Neural progenitor cell (in vitro differentiated cells): ENCODE measurements around the gene TWF1. TPM values are rescaled to one million over a fixed set of nuclear protein-coding genes. Genes with fewer than 3 reads are reported as not detected.

Experiments used
- DNase-seq: peaks from one replicate; pipeline ENCODE4 v3.0.0-alpha.2; 2016; ENCODE audit warnings: low spot score
- H2AFZ ChIP-seq: fragments of 200-600 bp; sonication (generic); replicated peaks from 2 replicates; pipeline ENCODE4 v1.6.1; 2016; ENCODE audit warnings: antibody characterized with exemption
- H3F3A ChIP-seq: fragments of 200-600 bp; sonication (generic); 2 replicates; pipeline ENCODE4 v1.6.1; 2016; ENCODE audit warnings: antibody characterized with exemption, low read depth
- H3K27ac ChIP-seq: fragments of 200-600 bp; sonication (generic); 2 replicates; pipeline ENCODE4 v1.5.1; 2016; ENCODE audit warnings: mild to moderate bottlenecking
- H3K27me3 ChIP-seq: fragments of 200-600 bp; sonication (generic); 2 replicates; pipeline ENCODE4 v1.6.1; 2016; ENCODE audit warnings: mild to moderate bottlenecking, moderate library complexity
- H3K36me3 ChIP-seq: fragments of 200-600 bp; sonication (generic); 2 replicates; pipeline ENCODE4 v1.5.1; 2016
- H3K4me1 ChIP-seq: fragments of 200-600 bp; sonication (generic); 2 replicates; pipeline ENCODE4 v1.6.1; 2016; ENCODE audit warnings: mixed run types
- H3K4me2 ChIP-seq: fragments of 200-600 bp; sonication (generic); 2 replicates; pipeline ENCODE4 v1.6.1; 2016
- H3K4me3 ChIP-seq: fragments of 200-600 bp; sonication (generic); 2 replicates; pipeline ENCODE4 v1.5.1; 2016
- H3K79me2 ChIP-seq: fragments of 200-600 bp; sonication (generic); 2 replicates; pipeline ENCODE4 v1.6.1; 2016; ENCODE audit warnings: low read depth
- H3K9ac ChIP-seq: fragments of 200-600 bp; sonication (generic); 2 replicates; pipeline ENCODE4 v1.6.1; 2016
- H3K9me3 ChIP-seq: fragments of 200-600 bp; sonication (generic); 2 replicates; pipeline ENCODE4 v1.5.1; 2016; ENCODE audit warnings: low read depth
- H4K20me1 ChIP-seq: fragments of 200-600 bp; sonication (generic); 2 replicates; pipeline ENCODE4 v1.6.1; 2016; ENCODE audit warnings: low read depth
- H3K27ac Mint-ChIP-seq: 3 replicates; pipeline ENCODE4 v1.8.0; 2021; ENCODE audit warnings: mixed read lengths
- H3K27me3 Mint-ChIP-seq: 2 replicates; pipeline ENCODE4 v1.8.0; 2022; ENCODE audit warnings: low read depth, mild to moderate bottlenecking, inconsistent platforms, moderate library complexity, mixed read lengths; ENCODE audit not compliant: insufficient read depth
- H3K36me3 Mint-ChIP-seq: 3 replicates; pipeline ENCODE4 v1.8.0; 2021; ENCODE audit warnings: mixed read lengths
- H3K4me1 Mint-ChIP-seq: 3 replicates; pipeline ENCODE4 v1.8.0; 2021; ENCODE audit warnings: mixed read lengths
- H3K4me3 Mint-ChIP-seq: 3 replicates; pipeline ENCODE4 v1.8.0; 2021; ENCODE audit warnings: mild to moderate bottlenecking, moderate library complexity, mixed read lengths
- H3K9me3 Mint-ChIP-seq: 3 replicates; pipeline ENCODE4 v1.8.0; 2020; ENCODE audit warnings: mixed read lengths
- EZH2 ChIP-seq: fragments of 200-600 bp; sonication (generic); IDR thresholded peaks from 2 replicates; pipeline ENCODE4 v1.6.1; 2017; ENCODE audit warnings: antibody characterized with exemption, mild to moderate bottlenecking, moderate library complexity
- EZH2phosphoT487 ChIP-seq: fragments of 200-600 bp; sonication (generic); IDR thresholded peaks from 2 replicates; pipeline ENCODE4 v1.6.1; 2017; ENCODE audit warnings: antibody characterized with exemption
- total RNA-seq: library from RNA; depleted of rRNA; stranded (reverse); fragments of >200 nt; gene quantifications from 2 replicates; pipeline ENCODE4 v1.2.3, GENCODE V29; 2015; ENCODE audit warnings: low replicate concordance
- TF ChIP-seq, protein P1 (sequence below): fragments of 200-600 bp; sonication (generic); IDR thresholded peaks from 2 replicates; pipeline ENCODE4 v1.5.1; 2017; ENCODE audit warnings: antibody characterized with exemption, mild to moderate bottlenecking

The TWF1 gene
- total RNA-seq, 1 donor from 2014 or later: 69.2 TPM

GRCh38 chr12:43789941-43790340 lies 16.2 kb downstream of the TWF1 start:
- no peaks in the 10 kb centered on the region for H3K4me1 ChIP-seq
- H2AFZ ChIP-seq: no peak overlapping the region
- H3K27me3 ChIP-seq: no peaks in the 10 kb centered on the region
- H3K9me3 ChIP-seq: no peaks in the 10 kb centered on the region
- peaks cover 4% of the 10 kb centered on the region for H3K36me3 Mint-ChIP-seq
- H3K36me3 ChIP-seq: peaks cover 4% of the 10 kb centered on the region
- H3K4me3 Mint-ChIP-seq: no peak overlapping the region
- DNase-seq: no peak
- no peak overlapping the region for H3K4me2 ChIP-seq
- no peaks in the 10 kb centered on the region for H3F3A ChIP-seq
- H3K9ac ChIP-seq: no peak overlapping the region
- no peaks in the 10 kb centered on the region for H3K9me3 Mint-ChIP-seq
- H3K27ac ChIP-seq: no peak overlapping the region
- no peaks in the 10 kb centered on the region for H4K20me1 ChIP-seq
- H3K4me3 ChIP-seq: no peak overlapping the region
- no peaks in the 10 kb centered on the region for H3K79me2 ChIP-seq
- no peak overlapping the region for H3K27ac Mint-ChIP-seq
- H3K4me1 Mint-ChIP-seq: no peaks in the 10 kb centered on the region
- peaks cover 3% of the 10 kb centered on the region for H3K27me3 Mint-ChIP-seq
- TF ChIP-seq EZH2phosphoT487 (no peak), EZH2 (no peak)
- TF ChIP-seq, protein P1, sequence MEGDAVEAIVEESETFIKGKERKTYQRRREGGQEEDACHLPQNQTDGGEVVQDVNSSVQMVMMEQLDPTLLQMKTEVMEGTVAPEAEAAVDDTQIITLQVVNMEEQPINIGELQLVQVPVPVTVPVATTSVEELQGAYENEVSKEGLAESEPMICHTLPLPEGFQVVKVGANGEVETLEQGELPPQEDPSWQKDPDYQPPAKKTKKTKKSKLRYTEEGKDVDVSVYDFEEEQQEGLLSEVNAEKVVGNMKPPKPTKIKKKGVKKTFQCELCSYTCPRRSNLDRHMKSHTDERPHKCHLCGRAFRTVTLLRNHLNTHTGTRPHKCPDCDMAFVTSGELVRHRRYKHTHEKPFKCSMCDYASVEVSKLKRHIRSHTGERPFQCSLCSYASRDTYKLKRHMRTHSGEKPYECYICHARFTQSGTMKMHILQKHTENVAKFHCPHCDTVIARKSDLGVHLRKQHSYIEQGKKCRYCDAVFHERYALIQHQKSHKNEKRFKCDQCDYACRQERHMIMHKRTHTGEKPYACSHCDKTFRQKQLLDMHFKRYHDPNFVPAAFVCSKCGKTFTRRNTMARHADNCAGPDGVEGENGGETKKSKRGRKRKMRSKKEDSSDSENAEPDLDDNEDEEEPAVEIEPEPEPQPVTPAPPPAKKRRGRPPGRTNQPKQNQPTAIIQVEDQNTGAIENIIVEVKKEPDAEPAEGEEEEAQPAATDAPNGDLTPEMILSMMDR: no peak

- H3K27ac ChIP-seq: no peak overlapping the region
- H4K20me1 ChIP-seq: no peaks in the 10 kb centered on the region
- H3K4me2 ChIP-seq: no peak overlapping the region
- Mint-ChIP-seq H3K27ac (no peak overlapping the region), H3K36me3 (peaks cover under 1% of the 10 kb centered on the region), H3K4me3 (no peak overlapping the region), H3K9me3 (no peaks in the 10 kb centered on the region), H3K27me3 (peaks cover 3% of the 10 kb centered on the region), H3K4me1 (no peaks in the 10 kb centered on the region)
- no peaks in the 10 kb centered on the region for H3K9me3 ChIP-seq
- no peaks in the 10 kb centered on the region for H3K79me2 ChIP-seq
- H2AFZ ChIP-seq: no peak overlapping the region
- no peaks in the 10 kb centered on the region for H3F3A ChIP-seq
- no peak overlapping the region for H3K9ac ChIP-seq
- H3K36me3 ChIP-seq: no peaks in the 10 kb centered on the region
- no peak for DNase-seq
- no peaks in the 10 kb centered on the region for H3K27me3 ChIP-seq
- H3K4me1 ChIP-seq: no peaks in the 10 kb centered on the region
- TF ChIP-seq EZH2 (no peak), EZH2phosphoT487 (no peak)
- TF ChIP-seq, protein P1: no peak
- H3K4me3 ChIP-seq: no peak overlapping the region
Observed at GRCh38 chr12:43786899-43787693, 19.0 kb downstream of the TWF1 start.

- Histone ChIP-seq H3F3A (no peaks in the 10 kb centered on the region), H3K27ac (no peak overlapping the region), H3K4me1 (no peaks in the 10 kb centered on the region), H3K4me3 (no peak overlapping the region), H3K36me3 (no peaks in the 10 kb centered on the region), H3K79me2 (no peaks in the 10 kb centered on the region), H3K9ac (no peak overlapping the region), H3K4me2 (no peak overlapping the region), H3K27me3 (no peaks in the 10 kb centered on the region), H3K9me3 (no peaks in the 10 kb centered on the region), H4K20me1 (no peaks in the 10 kb centered on the region), H2AFZ (no peak overlapping the region)
- Mint-ChIP-seq H3K4me3 (no peak overlapping the region), H3K27me3 (no peaks in the 10 kb centered on the region), H3K4me1 (no peaks in the 10 kb centered on the region), H3K36me3 (no peaks in the 10 kb centered on the region), H3K27ac (no peak overlapping the region), H3K9me3 (no peaks in the 10 kb centered on the region)
- TF ChIP-seq EZH2: no peak
- TF ChIP-seq, protein P1: peak; percentile 59
- peak; percentile 36 for DNase-seq
Observed at GRCh38 chr12:43776498-43776897, 29.6 kb downstream of the TWF1 start.
